H54 (cell line): ENCODE data around the gene OSBPL5.

Experiments used
- DNase-seq: peaks from one replicate; pipeline ENCODE4 v3.0.0; 2011; ENCODE audit warnings: low spot score, mixed read lengths; ENCODE audit not compliant: insufficient read length
- FAIRE-seq: peaks from 3 replicates; lab custom pipeline; 2011; peaks lifted over from hg19 to GRCh38; lab: Jason Lieb, UNC
- POLR2A ChIP-seq: IDR thresholded peaks from 2 replicates; pipeline ENCODE4 v1.6.1; 2011; ENCODE audit warnings: low read depth, mild to moderate bottlenecking, low read length

Gene OSBPL5

DNA sequence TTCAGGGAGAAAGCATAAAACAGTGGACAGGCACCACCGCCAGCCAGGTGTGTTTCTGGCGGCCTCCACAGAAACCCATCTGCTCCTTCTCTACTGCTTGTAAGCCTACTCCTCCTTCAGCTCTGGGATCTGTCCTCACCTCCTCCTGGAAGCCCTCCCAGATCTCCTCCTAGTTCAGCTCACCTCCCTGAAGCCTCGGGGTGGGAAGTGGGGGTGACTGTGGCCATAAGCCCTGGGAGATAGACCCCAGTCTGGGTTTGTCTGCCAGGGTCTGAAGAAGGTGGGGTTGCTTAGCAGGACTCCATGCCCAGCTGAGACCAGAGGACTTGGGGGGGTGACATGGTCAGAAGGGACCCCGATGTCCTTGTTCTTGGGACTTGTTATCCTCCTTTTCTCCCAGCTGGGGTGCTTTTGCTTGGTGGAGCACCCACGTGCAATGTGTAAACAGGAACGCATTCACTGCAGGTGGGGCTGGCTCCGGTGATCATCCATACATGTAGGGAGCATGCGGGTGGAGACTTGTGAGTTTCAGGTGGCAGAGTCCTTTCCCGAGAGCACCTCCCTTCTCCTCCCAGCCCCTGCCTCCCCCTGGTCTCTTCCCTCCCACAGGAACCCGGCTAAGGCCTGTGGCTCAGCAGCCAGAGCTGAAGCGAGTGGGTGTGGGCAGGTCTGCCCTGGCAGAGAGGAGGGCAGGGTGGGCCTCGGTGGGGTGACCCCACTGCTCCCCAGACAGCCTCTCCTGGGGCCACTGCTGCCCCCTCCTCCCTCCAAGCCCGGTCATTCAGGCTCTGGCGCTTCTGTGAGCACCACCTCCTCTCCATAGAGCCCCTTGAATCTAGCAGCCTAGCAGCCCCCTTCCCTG lies 27.6 kb upstream of the OSBPL5 start:
- DNase-seq: no peak
- no peak for TF ChIP-seq POLR2A
- no peak for FAIRE-seq

DNA sequence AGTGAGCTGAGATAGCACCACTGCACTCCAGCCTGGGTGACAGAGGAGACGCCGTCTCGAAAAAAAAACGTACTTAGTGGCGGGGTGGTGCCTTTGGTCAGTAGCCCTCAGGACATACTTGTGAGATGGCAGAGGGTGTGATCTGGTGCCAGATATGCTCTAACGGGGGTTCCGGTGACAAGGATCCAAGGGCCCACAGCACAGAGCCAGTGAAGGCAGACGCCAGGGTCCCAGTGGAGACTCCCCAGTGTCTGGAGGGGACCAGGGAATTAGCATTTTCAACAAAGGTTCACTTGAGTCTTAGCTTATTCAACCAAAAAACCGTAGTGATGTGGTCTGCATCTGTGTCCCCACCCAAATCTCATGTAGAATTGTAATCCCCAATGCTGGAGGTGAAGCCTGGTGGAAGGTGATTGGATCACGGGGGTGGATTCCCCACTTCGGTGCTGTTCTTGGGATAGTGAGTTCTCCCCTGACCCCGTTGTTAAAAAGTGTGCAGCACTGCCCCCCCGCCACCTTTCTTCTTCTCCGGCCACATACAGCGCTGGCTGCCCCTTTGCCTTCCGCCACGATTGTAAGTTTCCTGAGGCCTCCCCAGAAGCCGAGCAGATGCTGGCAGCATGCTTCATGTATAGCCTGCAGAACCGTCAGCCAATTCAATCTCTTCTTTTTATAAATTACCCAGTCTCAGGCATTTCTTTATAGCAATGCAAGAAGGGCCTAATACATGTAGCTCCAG lies 26.6 kb upstream of the OSBPL5 start:
- TF ChIP-seq POLR2A: no peak
- no peak for FAIRE-seq
- DNase-seq: no peak

GRCh38 chr11:3190600-3190999 lies 25.5 kb upstream of the OSBPL5 start:
- FAIRE-seq (no peak), DNase-seq (no peak)
- TF ChIP-seq POLR2A: no peak

- no peak for TF ChIP-seq POLR2A
- FAIRE-seq (no peak), DNase-seq (no peak)
Observed at GRCh38 chr11:3189886-3190583, 24.9 kb upstream of the OSBPL5 start.

- no peak for TF ChIP-seq POLR2A
- FAIRE-seq: no peak
- DNase-seq: no peak
Observed at GRCh38 chr11:3189196-3189843, 24.2 kb upstream of the OSBPL5 start.

GRCh38 chr11:3188496-3189195 lies 23.5 kb upstream of the OSBPL5 start:
- TF ChIP-seq POLR2A: no peak
- no peak for FAIRE-seq
- no peak for DNase-seq

- DNase-seq (no peak), FAIRE-seq (no peak)
- no peak for TF ChIP-seq POLR2A
Observed at GRCh38 chr11:3186166-3186953, 21.2 kb upstream of the OSBPL5 start.

- DNase-seq (no peak), FAIRE-seq (no peak)
- TF ChIP-seq POLR2A: no peak
Observed at GRCh38 chr11:3184732-3185347, 19.7 kb upstream of the OSBPL5 start.

DNA sequence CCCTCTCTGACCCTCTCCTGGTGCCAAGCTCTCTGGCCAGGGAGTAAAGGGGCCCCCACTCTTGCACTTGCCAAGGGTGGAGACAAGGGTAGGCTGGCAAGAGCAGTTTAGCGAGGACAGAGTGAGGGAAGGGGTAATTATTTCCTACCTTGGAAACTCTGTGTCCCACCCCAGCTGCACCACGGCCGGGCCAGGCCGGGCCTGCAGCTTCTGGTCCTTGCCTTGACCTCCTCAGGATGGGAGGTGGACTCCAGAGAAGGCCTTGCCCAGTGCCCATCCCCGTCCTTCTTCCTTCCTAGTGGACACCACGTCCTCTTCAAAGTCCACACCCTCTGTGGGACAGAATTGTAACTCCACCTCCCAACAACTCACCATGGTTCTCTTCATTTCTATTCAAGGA lies 18.4 kb upstream of the OSBPL5 start:
- DNase-seq: no peak
- TF ChIP-seq POLR2A: no peak
- FAIRE-seq: no peak

DNA sequence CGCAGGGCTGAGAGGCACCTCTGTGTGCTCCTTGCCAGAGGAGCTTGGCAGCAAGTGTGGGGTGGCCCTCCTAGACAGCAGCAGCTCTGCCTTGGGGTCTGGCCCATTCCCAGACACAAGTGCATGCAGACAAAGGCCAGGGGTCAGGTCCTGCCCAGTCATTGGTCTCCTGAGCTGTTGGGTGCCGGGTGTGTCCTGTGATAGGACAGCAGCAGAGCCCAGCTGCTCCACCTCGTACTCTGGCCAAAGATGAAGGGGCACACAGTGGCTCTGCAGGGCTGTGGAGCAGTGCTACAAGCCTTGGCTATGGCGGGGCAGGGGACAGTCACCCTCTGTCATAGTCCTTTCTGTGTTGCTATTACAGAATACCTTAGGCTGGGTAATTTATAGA lies 17.3 kb upstream of the OSBPL5 start:
- FAIRE-seq: no peak
- DNase-seq: no peak
- TF ChIP-seq POLR2A: no peak

DNA sequence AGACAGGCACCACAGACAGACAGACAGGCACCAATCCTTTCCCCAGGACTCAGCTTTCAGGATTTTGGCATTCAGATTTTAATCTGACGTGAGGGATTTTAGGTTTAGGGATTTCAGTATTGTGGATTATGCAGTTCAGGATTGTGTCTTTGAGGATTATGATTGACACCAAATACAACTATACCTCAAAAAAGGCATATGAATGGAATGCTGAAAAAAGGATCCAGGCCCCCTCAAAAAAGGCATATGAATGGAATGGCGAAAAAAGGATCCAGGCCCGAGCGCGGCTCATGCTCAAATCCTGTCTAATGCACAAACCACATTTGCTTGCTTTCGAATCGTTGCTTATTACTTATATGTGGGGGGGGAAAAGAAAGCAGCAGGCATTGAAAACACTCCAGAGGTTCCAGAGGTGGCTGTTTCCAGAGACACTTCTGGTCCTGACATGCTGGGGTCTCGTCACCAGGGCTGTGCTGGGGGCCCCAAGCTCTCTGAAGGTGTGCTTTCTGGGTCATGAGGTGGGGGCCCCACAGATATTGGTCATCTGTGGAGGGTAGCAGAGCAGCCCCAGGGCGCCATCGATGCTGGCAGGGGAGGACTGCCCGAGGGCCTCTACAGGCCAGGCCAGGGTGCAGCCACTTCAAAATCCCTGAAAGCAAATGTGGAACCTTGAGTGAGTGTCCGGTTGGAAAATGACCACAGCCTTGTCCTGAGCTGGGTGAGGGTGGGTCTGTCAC lies 16.8 kb upstream of the OSBPL5 start:
- TF ChIP-seq POLR2A: no peak
- FAIRE-seq: no peak
- no peak for DNase-seq
